Measurements from ENCODE around the gene TNFSF11.

TNFSF11 gene

DNA sequence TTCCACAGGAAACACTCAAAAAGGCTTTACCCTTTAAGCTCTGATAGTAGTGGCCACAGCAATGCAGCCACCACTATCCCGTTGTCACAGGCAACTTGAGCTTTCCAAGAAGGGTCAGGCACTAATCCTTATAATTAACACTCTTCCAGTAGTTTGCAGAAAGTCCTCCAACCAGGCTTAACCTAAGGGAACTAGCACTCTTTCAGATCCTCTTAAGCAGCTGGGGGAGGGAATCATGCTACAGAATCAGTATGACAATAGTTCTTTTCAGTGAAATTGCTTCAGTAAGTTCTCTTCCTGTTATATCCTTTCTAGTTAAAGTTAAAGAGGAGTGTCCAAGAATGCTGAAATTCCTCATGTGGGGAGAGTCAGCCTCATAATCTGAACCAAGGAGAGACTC is 82.2 kb downstream of the TNFSF11 start:
- no peak for DNase-seq

DNA sequence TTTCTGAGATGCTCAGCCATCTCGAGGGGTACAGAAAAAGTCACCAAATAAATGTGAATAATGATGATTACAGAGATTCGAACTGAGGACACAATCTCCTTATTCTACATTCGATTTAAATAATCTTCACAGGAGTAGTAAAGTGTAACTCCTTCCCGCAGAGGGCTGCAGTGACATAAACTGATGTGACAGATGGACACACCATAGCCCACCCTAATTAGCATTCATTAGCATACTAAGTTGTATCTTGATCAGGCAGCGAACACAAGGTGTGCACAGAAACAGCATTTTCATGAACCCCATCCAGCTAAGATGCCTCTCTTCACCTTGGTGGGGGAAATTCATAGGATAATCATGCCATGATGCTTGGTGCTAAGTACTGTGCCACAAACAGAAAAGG is 83.0 kb downstream of the TNFSF11 start:
- no peak for DNase-seq

All from SIG-M5 (cell line).